ENCODE measurements around the gene CTNNBL1.

The CTNNBL1 gene

GRCh38 chr20:37729452-37729851 lies 35.6 kb downstream of the CTNNBL1 start:
- Mint-ChIP-seq H3K27ac (no peak overlapping the region), H3K9me3 (no peaks in the 10 kb centered on the region), H3K36me3 (peaks cover 20% of the 10 kb centered on the region), H3K27me3 (no peaks in the 10 kb centered on the region), H3K4me3 (no peak overlapping the region), H3K4me1 (peaks cover 17% of the 10 kb centered on the region)
- DNase-seq (ENCODE audit: low spot score in 2 of 2) (no peak), ATAC-seq (ENCODE audit: low read depth) (no peak)

- ATAC-seq (ENCODE audit: low read depth) = no peak
- H3K9me3 Mint-ChIP-seq = no peaks in the 10 kb centered on the region
- H3K4me1 Mint-ChIP-seq = peaks cover 17% of the 10 kb centered on the region
- no peak for DNase-seq (ENCODE audit: low spot score in 2 of 2)
- no peaks in the 10 kb centered on the region for H3K27me3 Mint-ChIP-seq
- peaks cover 20% of the 10 kb centered on the region for H3K36me3 Mint-ChIP-seq
- H3K27ac Mint-ChIP-seq = no peak overlapping the region
- no peak overlapping the region for H3K4me3 Mint-ChIP-seq
Observed at GRCh38 chr20:37729909-37730308, 36.1 kb downstream of the CTNNBL1 start.

- H3K9me3 Mint-ChIP-seq = no peaks in the 10 kb centered on the region
- DNase-seq (ENCODE audit: low spot score in 2 of 2) (no peak), ATAC-seq (ENCODE audit: low read depth) (no peak)
- H3K27me3 Mint-ChIP-seq = no peaks in the 10 kb centered on the region
- H3K4me3 Mint-ChIP-seq = no peak overlapping the region
- peaks cover 34% of the 10 kb centered on the region for H3K36me3 Mint-ChIP-seq
- H3K4me1 Mint-ChIP-seq = peaks cover 13% of the 10 kb centered on the region
- no peak overlapping the region for H3K27ac Mint-ChIP-seq
Observed at GRCh38 chr20:37733416-37733815, 39.6 kb downstream of the CTNNBL1 start.

- no peak for ATAC-seq (ENCODE audit: low read depth)
- no peak overlapping the region for H3K4me3 Mint-ChIP-seq
- peaks cover 37% of the 10 kb centered on the region for H3K36me3 Mint-ChIP-seq
- H3K9me3 Mint-ChIP-seq = no peaks in the 10 kb centered on the region
- H3K27me3 Mint-ChIP-seq = no peaks in the 10 kb centered on the region
- H3K27ac Mint-ChIP-seq = no peak overlapping the region
- DNase-seq (ENCODE audit: low spot score in 2 of 2) = no peak
- H3K4me1 Mint-ChIP-seq = peaks cover 10% of the 10 kb centered on the region
Observed at GRCh38 chr20:37734228-37734985, 40.6 kb downstream of the CTNNBL1 start.

GRCh38 chr20:37735541-37735940 lies 41.7 kb downstream of the CTNNBL1 start:
- Mint-ChIP-seq H3K4me3 (no peak overlapping the region), H3K9me3 (no peaks in the 10 kb centered on the region), H3K4me1 (peaks cover 10% of the 10 kb centered on the region), H3K27me3 (no peaks in the 10 kb centered on the region), H3K36me3 (peaks cover 45% of the 10 kb centered on the region), H3K27ac (peak overlapping the region; percentile 31)
- ATAC-seq (ENCODE audit: low read depth) = no peak
- no peak for DNase-seq (ENCODE audit: low spot score in 2 of 2)

- ATAC-seq (ENCODE audit: low read depth) (no peak), DNase-seq (ENCODE audit: low spot score in 2 of 2) (no peak)
- Mint-ChIP-seq H3K36me3 (peaks cover 47% of the 10 kb centered on the region), H3K27ac (no peak overlapping the region), H3K4me3 (no peak overlapping the region), H3K9me3 (no peaks in the 10 kb centered on the region), H3K4me1 (peaks cover 10% of the 10 kb centered on the region), H3K27me3 (no peaks in the 10 kb centered on the region)
Observed at GRCh38 chr20:37736132-37736531, 42.3 kb downstream of the CTNNBL1 start.

- H3K9me3 Mint-ChIP-seq = no peaks in the 10 kb centered on the region
Observed at GRCh38 chr20:37737826-37738420, 44.1 kb downstream of the CTNNBL1 start.

GRCh38 chr20:37741055-37741454 lies 47.2 kb downstream of the CTNNBL1 start:
- Mint-ChIP-seq H3K4me3 (no peak overlapping the region), H3K27ac (no peak overlapping the region), H3K36me3 (peaks cover 32% of the 10 kb centered on the region), H3K9me3 (no peaks in the 10 kb centered on the region), H3K4me1 (peaks cover 16% of the 10 kb centered on the region), H3K27me3 (no peaks in the 10 kb centered on the region)
- DNase-seq (ENCODE audit: low spot score in 2 of 2) = no peak
- no peak for ATAC-seq (ENCODE audit: low read depth)

More at GRCh38 chr20:37737826-37738420, 44.1 kb downstream of the CTNNBL1 start:
- peak; percentile 59 for ATAC-seq (ENCODE audit: low read depth)
- H3K27me3 Mint-ChIP-seq = no peaks in the 10 kb centered on the region
- H3K4me3 Mint-ChIP-seq = no peak overlapping the region
- H3K36me3 Mint-ChIP-seq = peaks cover 40% of the 10 kb centered on the region
- H3K4me1 Mint-ChIP-seq = peaks cover 6% of the 10 kb centered on the region
- DNase-seq (ENCODE audit: low spot score in 2 of 2) = no peak
- H3K27ac Mint-ChIP-seq = no peak overlapping the region

- no peak for ATAC-seq (ENCODE audit: low read depth)
- DNase-seq (ENCODE audit: low spot score in 2 of 2) = no peak
- Mint-ChIP-seq H3K36me3 (peaks cover 33% of the 10 kb centered on the region), H3K4me1 (peaks cover 16% of the 10 kb centered on the region), H3K4me3 (no peak overlapping the region), H3K27ac (no peak overlapping the region), H3K27me3 (no peaks in the 10 kb centered on the region), H3K9me3 (no peaks in the 10 kb centered on the region)
Observed at GRCh38 chr20:37741570-37741969, 47.7 kb downstream of the CTNNBL1 start.

GRCh38 chr20:37742131-37742530 lies 48.3 kb downstream of the CTNNBL1 start:
- Mint-ChIP-seq H3K4me1 (peaks cover 16% of the 10 kb centered on the region), H3K27ac (no peak overlapping the region), H3K36me3 (peaks cover 34% of the 10 kb centered on the region), H3K9me3 (no peaks in the 10 kb centered on the region), H3K27me3 (no peaks in the 10 kb centered on the region), H3K4me3 (no peak overlapping the region)
- DNase-seq (ENCODE audit: low spot score in 2 of 2) (no peak), ATAC-seq (ENCODE audit: low read depth) (no peak)

GRCh38 chr20:37744347-37744746 lies 50.5 kb downstream of the CTNNBL1 start:
- H3K9me3 Mint-ChIP-seq = no peaks in the 10 kb centered on the region
- H3K27ac Mint-ChIP-seq = no peak overlapping the region
- no peaks in the 10 kb centered on the region for H3K27me3 Mint-ChIP-seq
- no peak for ATAC-seq (ENCODE audit: low read depth)
- H3K4me3 Mint-ChIP-seq = no peak overlapping the region
- H3K4me1 Mint-ChIP-seq = peaks cover 13% of the 10 kb centered on the region
- DNase-seq (ENCODE audit: low spot score in 2 of 2) = no peak
- peaks cover 23% of the 10 kb centered on the region for H3K36me3 Mint-ChIP-seq

- ATAC-seq (ENCODE audit: low read depth) (peak; percentile 86), DNase-seq (ENCODE audit: low spot score in 2 of 2) (no peak)
- H3K27me3 Mint-ChIP-seq = no peaks in the 10 kb centered on the region
- H3K27ac Mint-ChIP-seq = peak overlapping the region; percentile 42
- no peaks in the 10 kb centered on the region for H3K9me3 Mint-ChIP-seq
- H3K4me1 Mint-ChIP-seq = peaks cover 19% of the 10 kb centered on the region
- H3K4me3 Mint-ChIP-seq = no peak overlapping the region
- H3K36me3 Mint-ChIP-seq = peaks cover 14% of the 10 kb centered on the region
Observed at GRCh38 chr20:37745553-37745952, 51.7 kb downstream of the CTNNBL1 start.

- peaks cover 19% of the 10 kb centered on the region for H3K4me1 Mint-ChIP-seq
- H3K27me3 Mint-ChIP-seq = no peaks in the 10 kb centered on the region
- H3K4me3 Mint-ChIP-seq = no peak overlapping the region
- DNase-seq (ENCODE audit: low spot score in 2 of 2) = no peak
- ATAC-seq (ENCODE audit: low read depth) = no peak
- H3K36me3 Mint-ChIP-seq = peaks cover 15% of the 10 kb centered on the region
- no peaks in the 10 kb centered on the region for H3K9me3 Mint-ChIP-seq
- no peak overlapping the region for H3K27ac Mint-ChIP-seq
Observed at GRCh38 chr20:37748015-37748414, 54.2 kb downstream of the CTNNBL1 start.

GRCh38 chr20:37749218-37749617 lies 55.4 kb downstream of the CTNNBL1 start:
- DNase-seq (ENCODE audit: low spot score in 2 of 2) (no peak), ATAC-seq (ENCODE audit: low read depth) (no peak)
- Mint-ChIP-seq H3K4me1 (peaks cover 18% of the 10 kb centered on the region), H3K36me3 (peaks cover 17% of the 10 kb centered on the region), H3K4me3 (no peak overlapping the region), H3K27ac (no peak overlapping the region), H3K9me3 (no peaks in the 10 kb centered on the region), H3K27me3 (no peaks in the 10 kb centered on the region)
